GM18526 (cell line): ENCODE measurements around the gene KCNQ2.

Experiments used
- POLR2A ChIP-seq: IDR thresholded peaks from 3 replicates; pipeline ENCODE4 v1.6.1; 2011; ENCODE audit not compliant: insufficient read length; ENCODE audit errors: extremely low read depth

The KCNQ2 gene

GRCh38 chr20:63406617-63407245 lies 65.7 kb downstream of the KCNQ2 start:
- TF ChIP-seq POLR2A, result no peak

DNA sequence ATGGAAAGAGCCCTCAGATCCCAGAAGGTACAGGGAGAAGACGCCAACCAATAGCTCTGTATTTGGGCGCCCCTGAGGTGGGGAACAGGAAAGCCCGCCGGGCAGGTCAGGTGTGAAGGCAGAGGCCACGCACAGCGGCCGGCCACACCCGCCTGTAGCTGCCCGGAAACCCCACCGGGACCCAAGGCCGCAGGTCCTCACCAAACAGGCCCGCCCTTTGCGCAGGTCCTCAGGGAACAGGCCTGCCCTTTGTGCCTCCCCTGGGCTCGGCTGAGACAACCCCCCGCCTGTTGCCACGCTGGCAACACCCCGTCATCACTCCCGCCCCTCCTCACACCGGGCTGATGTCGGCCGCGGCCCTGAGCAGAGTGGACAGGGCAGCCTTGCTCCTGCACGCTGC lies 66.4 kb downstream of the KCNQ2 start:
- no peak for TF ChIP-seq POLR2A

DNA sequence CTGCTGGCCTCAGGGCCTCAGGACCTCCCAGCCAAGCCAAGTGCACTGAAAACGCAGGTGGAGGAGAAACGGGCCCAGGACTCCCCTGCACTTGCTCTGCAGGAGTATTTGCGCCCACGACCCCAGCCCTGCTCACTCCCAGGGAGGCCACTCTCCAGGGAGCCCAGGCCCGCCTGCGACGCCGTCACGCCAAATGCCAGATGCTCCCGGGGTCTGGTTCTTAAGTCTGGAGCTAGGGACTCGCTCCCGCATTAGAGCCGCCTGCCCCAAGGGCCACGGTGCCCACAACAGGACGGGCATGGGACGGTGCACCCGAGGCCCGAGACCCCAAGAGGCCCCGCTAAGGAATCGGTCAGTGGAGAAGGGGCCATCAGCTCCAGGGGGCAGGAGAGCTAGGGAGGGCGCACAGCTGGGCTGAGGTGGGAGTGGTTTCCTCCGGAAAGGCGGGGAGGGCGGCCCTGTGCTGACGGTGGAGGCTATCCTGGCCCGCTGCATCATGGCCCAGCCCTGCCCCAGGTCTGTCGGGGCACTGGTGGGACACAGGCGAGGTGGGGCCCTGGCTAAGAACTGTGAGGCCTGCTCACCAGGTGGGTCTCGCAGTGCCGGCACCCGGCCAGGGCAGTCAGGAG lies 67.2 kb downstream of the KCNQ2 start:
- no peak for TF ChIP-seq POLR2A

- TF ChIP-seq POLR2A, result no peak
Observed at GRCh38 chr20:63404129-63405085, 68.0 kb downstream of the KCNQ2 start.

DNA sequence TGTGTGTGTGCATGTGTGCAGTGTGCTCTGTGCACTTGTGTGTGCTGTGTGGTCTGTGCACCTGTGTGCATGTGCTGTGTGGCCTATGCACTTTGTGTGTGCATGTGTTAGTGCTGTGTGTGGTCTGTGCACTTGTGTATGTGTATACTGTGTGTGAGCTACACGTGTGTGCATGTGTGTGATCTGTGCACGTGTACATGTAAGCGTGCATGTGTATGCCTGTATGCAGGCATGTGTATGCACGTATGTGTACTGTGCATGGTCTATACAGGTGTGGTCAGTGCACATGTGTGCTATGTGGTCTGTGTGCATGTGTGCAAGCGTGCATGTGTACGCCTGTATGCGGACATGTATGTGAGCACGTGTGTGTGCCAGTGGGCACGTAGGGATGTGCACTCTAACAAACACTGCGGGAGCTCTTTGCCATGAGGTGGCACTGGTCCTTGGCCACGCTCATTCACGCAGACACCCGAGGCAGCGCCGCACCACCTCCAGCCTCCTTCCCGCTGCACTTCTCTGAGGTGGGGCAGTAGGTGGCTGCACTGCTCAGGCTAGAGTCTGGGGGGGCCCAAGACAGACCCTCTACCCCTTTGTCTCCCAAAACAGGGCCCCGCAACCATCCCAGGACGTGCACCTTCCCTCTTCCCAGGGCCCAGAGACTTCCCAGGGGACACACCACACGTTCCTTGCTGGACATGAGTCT lies 68.9 kb downstream of the KCNQ2 start:
- TF ChIP-seq POLR2A, result no peak

- TF ChIP-seq POLR2A, result no peak
Observed at GRCh38 chr20:63402860-63403220, 69.6 kb downstream of the KCNQ2 start.

GRCh38 chr20:63402181-63402859 lies 70.1 kb downstream of the KCNQ2 start:
- no peak for TF ChIP-seq POLR2A

DNA sequence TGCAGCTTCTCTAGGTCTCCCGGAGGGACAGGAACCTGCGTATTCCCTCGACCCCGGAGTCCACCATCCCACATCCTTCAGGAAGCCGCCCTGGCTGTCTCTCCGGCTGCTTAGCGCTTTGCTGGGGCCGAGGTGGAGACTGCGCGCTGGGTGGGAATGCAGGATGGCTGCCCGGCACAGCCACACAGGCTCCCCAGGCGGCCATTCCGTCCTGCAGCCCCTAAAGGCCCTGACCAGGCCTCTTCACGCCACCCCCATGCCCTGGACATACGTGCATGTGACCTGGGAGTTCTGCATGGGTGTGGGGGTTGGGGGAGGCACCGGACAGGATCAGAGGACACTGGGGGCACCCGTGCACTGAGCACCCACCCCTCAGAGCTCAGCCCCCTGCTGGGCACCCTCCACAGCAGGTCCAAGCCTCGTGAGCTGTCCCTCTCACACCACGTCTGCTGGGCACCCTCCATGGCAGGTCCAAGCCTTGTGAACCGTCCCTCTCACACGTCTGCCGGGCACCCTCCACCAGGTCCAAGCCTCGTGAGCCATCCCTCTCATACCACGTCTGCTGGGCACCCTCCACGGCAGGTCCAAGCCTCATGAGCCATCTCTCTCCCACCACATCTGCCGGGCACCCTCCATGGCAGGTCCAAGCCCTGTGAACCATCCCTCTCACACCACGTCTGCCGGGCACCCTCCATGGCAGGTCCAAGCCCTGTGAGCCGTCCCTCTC lies 70.9 kb downstream of the KCNQ2 start:
- TF ChIP-seq POLR2A, result no peak

GRCh38 chr20:63400486-63401210 lies 71.8 kb downstream of the KCNQ2 start:
- no peak for TF ChIP-seq POLR2A

DNA sequence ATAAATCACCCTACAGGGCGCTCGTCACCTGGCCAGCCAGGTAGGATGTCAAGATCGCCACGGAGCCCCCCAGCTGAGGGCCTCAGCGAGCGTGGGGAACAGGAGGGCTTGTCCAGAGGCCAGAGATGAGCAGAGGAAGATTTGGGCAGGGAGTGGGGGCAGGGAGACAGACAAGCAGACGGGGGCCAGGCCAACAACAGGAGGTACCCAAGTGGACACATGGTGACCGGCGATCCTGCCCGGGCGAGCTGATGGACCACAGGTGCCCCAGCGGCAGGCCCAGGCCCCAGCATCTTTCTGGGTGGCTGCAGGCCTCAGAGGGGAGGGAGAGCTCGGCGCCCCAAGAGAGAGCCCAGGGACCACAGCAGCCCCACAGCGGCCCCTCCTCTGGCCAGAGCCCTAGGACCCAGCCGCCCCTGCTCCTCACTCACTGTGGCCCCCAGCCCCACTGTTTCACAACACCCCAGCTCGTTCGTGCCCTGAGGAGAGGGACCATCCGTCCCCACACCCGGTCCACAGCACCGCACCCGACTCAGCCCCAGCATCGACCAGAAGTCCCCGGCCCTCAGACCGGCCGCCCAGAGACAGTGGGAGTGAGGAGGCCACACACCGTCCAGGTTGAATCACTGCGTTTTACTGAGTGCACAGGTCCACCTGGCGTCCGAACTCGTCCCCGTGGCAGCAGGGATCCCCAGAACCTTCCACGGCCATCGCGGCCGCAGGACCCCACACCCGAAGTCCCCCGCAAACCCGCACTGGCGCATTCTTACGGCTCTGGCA lies 72.7 kb downstream of the KCNQ2 start:
- no peak for TF ChIP-seq POLR2A

DNA sequence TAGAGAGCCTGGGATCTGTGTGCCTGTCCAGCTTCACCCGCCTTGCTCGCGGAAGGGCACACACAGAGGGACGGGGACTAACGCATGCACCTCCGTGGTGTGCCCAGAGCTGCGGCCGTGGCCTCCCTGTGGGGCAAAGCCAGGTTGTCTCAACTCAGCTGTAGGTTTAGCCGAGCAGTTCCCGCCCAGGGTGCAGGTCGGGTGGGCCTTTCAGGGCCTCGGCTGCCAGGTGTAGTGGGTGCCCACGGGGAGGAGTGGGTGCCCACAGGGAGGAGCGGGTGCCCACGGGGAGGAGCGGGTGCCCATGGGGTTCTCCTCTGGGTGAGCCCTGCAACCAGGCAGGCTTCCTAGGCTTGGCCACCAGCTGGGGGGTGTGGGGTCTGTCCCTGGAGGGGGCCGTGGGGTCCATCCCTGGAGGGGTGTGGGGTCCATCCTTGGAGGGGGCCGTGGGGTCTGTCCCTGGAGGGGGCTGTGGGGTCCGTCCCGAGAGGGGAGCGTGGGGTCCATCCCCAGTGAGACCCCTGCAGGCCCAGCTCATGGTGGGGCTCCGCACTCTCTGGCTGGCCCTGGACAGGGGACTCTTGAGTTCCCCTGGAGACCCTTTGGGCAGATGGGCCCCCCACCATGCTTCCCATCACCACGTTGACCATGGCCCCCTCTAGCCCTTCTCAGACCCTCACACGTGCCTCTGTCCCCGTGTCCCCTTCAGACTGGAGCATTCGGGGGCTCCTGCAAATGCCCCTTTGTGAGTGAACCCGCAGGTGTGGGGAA lies 73.5 kb downstream of the KCNQ2 start:
- TF ChIP-seq POLR2A, result no peak

- TF ChIP-seq POLR2A, result no peak
Observed at GRCh38 chr20:63397946-63398450, 74.5 kb downstream of the KCNQ2 start.
